GM23338 (cell line): ENCODE results near the gene RBBP4. TPM values are rescaled to one million over a fixed set of nuclear protein-coding genes. Genes with fewer than 3 reads are reported as not detected.
A peak's percentile ranks its signal among the peaks of the same experiment; 100 is the strongest.

Experiments used
- ATAC-seq: fragments of 200-7000 bp; cut with Tn5 transposase; 3 replicates; pipeline ENCODE4 v1.9.1; 2020
- DNase-seq: peaks from one replicate; pipeline ENCODE4 v3.0.0-alpha.2; 2015; ENCODE audit warnings: low spot score
- H2AFZ ChIP-seq: fragments of 200-600 bp; sonication (generic); 2 replicates; pipeline ENCODE4 v1.8.0; 2016; ENCODE audit warnings: antibody characterized with exemption, mild to moderate bottlenecking, moderate library complexity
- H3F3A ChIP-seq: fragments of 200-600 bp; sonication (generic); replicated peaks from 2 replicates; pipeline ENCODE4 v1.8.0; 2017; ENCODE audit warnings: antibody characterized with exemption, mixed run types, low read depth
- H3K27ac ChIP-seq: fragments of 200-600 bp; sonication (generic); 2 replicates; pipeline ENCODE4 v1.6.1; 2016; ENCODE audit warnings: low read depth
- H3K27me3 ChIP-seq: fragments of 200-600 bp; sonication (generic); 2 replicates; pipeline ENCODE4 v1.8.0; 2016; ENCODE audit warnings: mild to moderate bottlenecking, mixed run types, moderate library complexity; ENCODE audit not compliant: insufficient read depth
- H3K36me3 ChIP-seq: fragments of 200-600 bp; sonication (generic); 2 replicates; pipeline ENCODE4 v1.8.0; 2016; ENCODE audit warnings: mild to moderate bottlenecking; ENCODE audit not compliant: insufficient read depth
- H3K4me1 ChIP-seq: fragments of 200-600 bp; sonication (generic); 2 replicates; pipeline ENCODE4 v1.8.0; 2016; ENCODE audit warnings: mild to moderate bottlenecking, moderate library complexity; ENCODE audit not compliant: insufficient read depth
- H3K4me2 ChIP-seq: fragments of 200-600 bp; sonication (generic); 2 replicates; pipeline ENCODE4 v1.7.1; 2017; ENCODE audit warnings: mixed run types
- H3K4me3 ChIP-seq: fragments of 200-600 bp; sonication (generic); 2 replicates; pipeline ENCODE4 v1.6.1; 2016; ENCODE audit warnings: mixed run types
- H3K79me2 ChIP-seq: fragments of 200-600 bp; sonication (generic); replicated peaks from 2 replicates; pipeline ENCODE4 v1.8.0; 2017; ENCODE audit warnings: mild to moderate bottlenecking; ENCODE audit not compliant: insufficient read depth
- H3K9me2 ChIP-seq: fragments of 200-600 bp; sonication (generic); 2 replicates; pipeline ENCODE4 v1.8.0; 2017; ENCODE audit not compliant: insufficient read depth
- H4K20me1 ChIP-seq: fragments of 200-600 bp; sonication (generic); replicated peaks from 2 replicates; pipeline ENCODE4 v1.8.0; 2017; ENCODE audit warnings: mild to moderate bottlenecking; ENCODE audit not compliant: insufficient read depth
- H3K27ac Mint-ChIP-seq: 2 replicates; pipeline ENCODE4 v1.8.0; 2020; ENCODE audit warnings: inconsistent platforms, mild to moderate bottlenecking, moderate library complexity, mixed read lengths
- H3K27me3 Mint-ChIP-seq: 3 replicates; pipeline ENCODE4 v1.8.0; 2022; ENCODE audit warnings: low read depth, mild to moderate bottlenecking, moderate library complexity, mixed read lengths, inconsistent platforms; ENCODE audit not compliant: insufficient read depth, poor library complexity
- H3K36me3 Mint-ChIP-seq: 3 replicates; pipeline ENCODE4 v1.8.0; 2021; ENCODE audit warnings: low read depth, mild to moderate bottlenecking, inconsistent platforms, moderate library complexity, mixed read lengths
- H3K4me1 Mint-ChIP-seq: 3 replicates; pipeline ENCODE4 v1.8.0; 2020; ENCODE audit warnings: mild to moderate bottlenecking, inconsistent platforms, mixed read lengths
- H3K4me3 Mint-ChIP-seq: 3 replicates; pipeline ENCODE4 v1.8.0; 2021; ENCODE audit warnings: moderate library complexity, mild to moderate bottlenecking, inconsistent platforms, mixed read lengths
- H3K9me3 Mint-ChIP-seq: 3 replicates; pipeline ENCODE4 v1.8.0; 2020; ENCODE audit warnings: moderate library complexity, mild to moderate bottlenecking, inconsistent platforms, mixed read lengths
- CREB1 ChIP-seq: fragments of 250-450 bp; sonication (Bioruptor Pico); IDR thresholded peaks from 2 replicates; pipeline ENCODE4 v1.5.0; 2020; ENCODE audit warnings: low read depth, mild to moderate bottlenecking, moderate library complexity
- EZH2 ChIP-seq: fragments of 200-600 bp; sonication (generic); IDR thresholded peaks from one replicate; pipeline ENCODE4 v1.8.0; 2017; ENCODE audit warnings: antibody characterized with exemption, mild to moderate bottlenecking, low read depth; ENCODE audit not compliant: unreplicated experiment
- EZH2phosphoT487 ChIP-seq: fragments of 200-600 bp; sonication (generic); IDR thresholded peaks from one replicate; pipeline ENCODE4 v1.8.1; 2018; ENCODE audit warnings: antibody characterized with exemption; ENCODE audit not compliant: unreplicated experiment
- JUNB ChIP-seq: IDR thresholded peaks from one replicate; pipeline ENCODE4 v1.6.1; 2016; ENCODE audit warnings: antibody characterized with exemption; ENCODE audit not compliant: unreplicated experiment
- NANOG ChIP-seq: IDR thresholded peaks from 2 replicates; pipeline ENCODE4 v1.6.1; 2016; ENCODE audit warnings: antibody characterized with exemption, borderline replicate concordance
- STAT1 ChIP-seq: IDR thresholded peaks from one replicate; pipeline ENCODE4 v1.6.1; 2016; ENCODE audit warnings: antibody characterized with exemption; ENCODE audit not compliant: unreplicated experiment
- ZNF114 ChIP-seq: fragments of 250-450 bp; sonication (Bioruptor Pico); IDR thresholded peaks from 2 replicates; pipeline ENCODE4 v1.5.0; 2020; ENCODE audit warnings: mild to moderate bottlenecking, moderate library complexity
- ZNF331 ChIP-seq: fragments of 250-450 bp; sonication (Bioruptor Pico); IDR thresholded peaks from 2 replicates; pipeline ENCODE4 v1.5.0; 2020; ENCODE audit warnings: low read depth, mild to moderate bottlenecking, moderate library complexity
- polyA plus RNA-seq: library from polyadenylated mRNA; unstranded; fragments of >200 nt; fragmentation: Nextera tagmentation; extraction: Ambion mirVana; gene quantifications from 2 replicates; pipeline ENCODE4 v1.2.1, GENCODE V29; 2016
- total RNA-seq: library from RNA; depleted of rRNA; stranded (reverse); fragments of >200 nt; shearing (Covaris generic); gene quantifications from 2 replicates; pipeline ENCODE4 v1.2.3, GENCODE V29; 2014
- TF ChIP-seq, protein P1 (sequence below), 2 experiments: fragments of 200-600 bp in 1 of 2; sonication (generic) in 1 of 2; conservative IDR thresholded peaks; 2 replicates each; pipeline versions ENCODE4 v1.5.1 to v1.6.1; 2016 to 2017; ENCODE audit warnings: antibody characterized with exemption in 2 of 2, low read depth in 2 of 2, mild to moderate bottlenecking in 2 of 2, moderate library complexity in 1 of 2
- TF ChIP-seq, protein P2 (sequence below): fragments of 250-450 bp; sonication (Bioruptor Pico); IDR thresholded peaks from 2 replicates; pipeline ENCODE4 v1.5.0; 2020; ENCODE audit warnings: mild to moderate bottlenecking, moderate library complexity
- TF ChIP-seq, protein P3 (sequence below): IDR thresholded peaks from one replicate; pipeline ENCODE4 v1.6.1; 2018; ENCODE audit warnings: antibody characterized with exemption; ENCODE audit not compliant: unreplicated experiment

Gene RBBP4
- total and polyA plus RNA-seq, 2 experiments from 2014 or later, result 262 to 312 TPM

DNA sequence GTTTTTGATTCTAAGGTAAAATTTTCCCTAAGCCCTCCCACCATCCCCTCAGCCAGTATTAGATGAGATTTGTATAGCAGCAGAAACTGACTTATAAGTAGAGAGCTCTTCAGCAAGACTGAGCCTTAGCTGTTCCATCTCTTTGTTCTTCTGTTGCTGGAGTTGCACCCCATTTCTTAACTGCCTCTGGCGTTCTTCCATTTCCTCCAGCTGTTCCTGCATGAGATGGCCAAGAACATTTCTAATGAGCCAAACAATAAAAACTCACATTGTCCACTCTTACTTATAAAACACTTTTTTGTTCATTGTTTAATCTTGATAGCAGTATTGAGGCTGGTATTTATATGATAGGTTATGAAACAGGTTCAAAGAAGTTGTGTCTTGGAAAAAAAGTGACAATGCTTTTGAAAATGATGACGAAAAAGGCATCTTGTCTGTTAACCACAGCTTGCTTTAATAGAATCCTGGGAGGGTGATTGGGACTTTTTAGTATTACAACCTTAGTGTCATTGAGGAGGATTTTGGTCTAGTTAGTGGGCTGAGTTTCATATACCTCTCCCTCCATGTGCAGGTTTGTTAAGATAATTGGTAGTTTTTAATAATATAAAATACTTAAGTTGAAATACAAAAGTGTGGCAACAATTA is 33.3 kb downstream of the RBBP4 start:
- H3K36me3 ChIP-seq, result peaks cover 66% of the 10 kb centered on the region
- H3K79me2 ChIP-seq, result no peaks in the 10 kb centered on the region
- H3K4me1 ChIP-seq, result no peaks in the 10 kb centered on the region
- peak overlapping the region; percentile 33; the same call in 1 of the 2 replicates for H3K27ac ChIP-seq
- H3K27me3 ChIP-seq, result no peaks in the 10 kb centered on the region
- no peak overlapping the region for H3K4me2 ChIP-seq
- Mint-ChIP-seq H3K4me3 (no peak overlapping the region), H3K4me1 (no peaks in the 10 kb centered on the region), H3K9me3 (no peaks in the 10 kb centered on the region), H3K27me3 (peaks cover 4% of the 10 kb centered on the region), H3K27ac (no peak overlapping the region), H3K36me3 (peaks cover 60% of the 10 kb centered on the region; the same call in 2 of the 3 replicates)
- no peak overlapping the region for H3K4me3 ChIP-seq
- TF ChIP-seq CREB1 (CRISPR knock-in tag), result no peak
- TF ChIP-seq, protein P1, sequence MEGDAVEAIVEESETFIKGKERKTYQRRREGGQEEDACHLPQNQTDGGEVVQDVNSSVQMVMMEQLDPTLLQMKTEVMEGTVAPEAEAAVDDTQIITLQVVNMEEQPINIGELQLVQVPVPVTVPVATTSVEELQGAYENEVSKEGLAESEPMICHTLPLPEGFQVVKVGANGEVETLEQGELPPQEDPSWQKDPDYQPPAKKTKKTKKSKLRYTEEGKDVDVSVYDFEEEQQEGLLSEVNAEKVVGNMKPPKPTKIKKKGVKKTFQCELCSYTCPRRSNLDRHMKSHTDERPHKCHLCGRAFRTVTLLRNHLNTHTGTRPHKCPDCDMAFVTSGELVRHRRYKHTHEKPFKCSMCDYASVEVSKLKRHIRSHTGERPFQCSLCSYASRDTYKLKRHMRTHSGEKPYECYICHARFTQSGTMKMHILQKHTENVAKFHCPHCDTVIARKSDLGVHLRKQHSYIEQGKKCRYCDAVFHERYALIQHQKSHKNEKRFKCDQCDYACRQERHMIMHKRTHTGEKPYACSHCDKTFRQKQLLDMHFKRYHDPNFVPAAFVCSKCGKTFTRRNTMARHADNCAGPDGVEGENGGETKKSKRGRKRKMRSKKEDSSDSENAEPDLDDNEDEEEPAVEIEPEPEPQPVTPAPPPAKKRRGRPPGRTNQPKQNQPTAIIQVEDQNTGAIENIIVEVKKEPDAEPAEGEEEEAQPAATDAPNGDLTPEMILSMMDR (conservative IDR thresholded peaks at IDR 0.05; ENCODE audit: low read depth in 2 of 2), result no peak
- TF ChIP-seq, protein P2, sequence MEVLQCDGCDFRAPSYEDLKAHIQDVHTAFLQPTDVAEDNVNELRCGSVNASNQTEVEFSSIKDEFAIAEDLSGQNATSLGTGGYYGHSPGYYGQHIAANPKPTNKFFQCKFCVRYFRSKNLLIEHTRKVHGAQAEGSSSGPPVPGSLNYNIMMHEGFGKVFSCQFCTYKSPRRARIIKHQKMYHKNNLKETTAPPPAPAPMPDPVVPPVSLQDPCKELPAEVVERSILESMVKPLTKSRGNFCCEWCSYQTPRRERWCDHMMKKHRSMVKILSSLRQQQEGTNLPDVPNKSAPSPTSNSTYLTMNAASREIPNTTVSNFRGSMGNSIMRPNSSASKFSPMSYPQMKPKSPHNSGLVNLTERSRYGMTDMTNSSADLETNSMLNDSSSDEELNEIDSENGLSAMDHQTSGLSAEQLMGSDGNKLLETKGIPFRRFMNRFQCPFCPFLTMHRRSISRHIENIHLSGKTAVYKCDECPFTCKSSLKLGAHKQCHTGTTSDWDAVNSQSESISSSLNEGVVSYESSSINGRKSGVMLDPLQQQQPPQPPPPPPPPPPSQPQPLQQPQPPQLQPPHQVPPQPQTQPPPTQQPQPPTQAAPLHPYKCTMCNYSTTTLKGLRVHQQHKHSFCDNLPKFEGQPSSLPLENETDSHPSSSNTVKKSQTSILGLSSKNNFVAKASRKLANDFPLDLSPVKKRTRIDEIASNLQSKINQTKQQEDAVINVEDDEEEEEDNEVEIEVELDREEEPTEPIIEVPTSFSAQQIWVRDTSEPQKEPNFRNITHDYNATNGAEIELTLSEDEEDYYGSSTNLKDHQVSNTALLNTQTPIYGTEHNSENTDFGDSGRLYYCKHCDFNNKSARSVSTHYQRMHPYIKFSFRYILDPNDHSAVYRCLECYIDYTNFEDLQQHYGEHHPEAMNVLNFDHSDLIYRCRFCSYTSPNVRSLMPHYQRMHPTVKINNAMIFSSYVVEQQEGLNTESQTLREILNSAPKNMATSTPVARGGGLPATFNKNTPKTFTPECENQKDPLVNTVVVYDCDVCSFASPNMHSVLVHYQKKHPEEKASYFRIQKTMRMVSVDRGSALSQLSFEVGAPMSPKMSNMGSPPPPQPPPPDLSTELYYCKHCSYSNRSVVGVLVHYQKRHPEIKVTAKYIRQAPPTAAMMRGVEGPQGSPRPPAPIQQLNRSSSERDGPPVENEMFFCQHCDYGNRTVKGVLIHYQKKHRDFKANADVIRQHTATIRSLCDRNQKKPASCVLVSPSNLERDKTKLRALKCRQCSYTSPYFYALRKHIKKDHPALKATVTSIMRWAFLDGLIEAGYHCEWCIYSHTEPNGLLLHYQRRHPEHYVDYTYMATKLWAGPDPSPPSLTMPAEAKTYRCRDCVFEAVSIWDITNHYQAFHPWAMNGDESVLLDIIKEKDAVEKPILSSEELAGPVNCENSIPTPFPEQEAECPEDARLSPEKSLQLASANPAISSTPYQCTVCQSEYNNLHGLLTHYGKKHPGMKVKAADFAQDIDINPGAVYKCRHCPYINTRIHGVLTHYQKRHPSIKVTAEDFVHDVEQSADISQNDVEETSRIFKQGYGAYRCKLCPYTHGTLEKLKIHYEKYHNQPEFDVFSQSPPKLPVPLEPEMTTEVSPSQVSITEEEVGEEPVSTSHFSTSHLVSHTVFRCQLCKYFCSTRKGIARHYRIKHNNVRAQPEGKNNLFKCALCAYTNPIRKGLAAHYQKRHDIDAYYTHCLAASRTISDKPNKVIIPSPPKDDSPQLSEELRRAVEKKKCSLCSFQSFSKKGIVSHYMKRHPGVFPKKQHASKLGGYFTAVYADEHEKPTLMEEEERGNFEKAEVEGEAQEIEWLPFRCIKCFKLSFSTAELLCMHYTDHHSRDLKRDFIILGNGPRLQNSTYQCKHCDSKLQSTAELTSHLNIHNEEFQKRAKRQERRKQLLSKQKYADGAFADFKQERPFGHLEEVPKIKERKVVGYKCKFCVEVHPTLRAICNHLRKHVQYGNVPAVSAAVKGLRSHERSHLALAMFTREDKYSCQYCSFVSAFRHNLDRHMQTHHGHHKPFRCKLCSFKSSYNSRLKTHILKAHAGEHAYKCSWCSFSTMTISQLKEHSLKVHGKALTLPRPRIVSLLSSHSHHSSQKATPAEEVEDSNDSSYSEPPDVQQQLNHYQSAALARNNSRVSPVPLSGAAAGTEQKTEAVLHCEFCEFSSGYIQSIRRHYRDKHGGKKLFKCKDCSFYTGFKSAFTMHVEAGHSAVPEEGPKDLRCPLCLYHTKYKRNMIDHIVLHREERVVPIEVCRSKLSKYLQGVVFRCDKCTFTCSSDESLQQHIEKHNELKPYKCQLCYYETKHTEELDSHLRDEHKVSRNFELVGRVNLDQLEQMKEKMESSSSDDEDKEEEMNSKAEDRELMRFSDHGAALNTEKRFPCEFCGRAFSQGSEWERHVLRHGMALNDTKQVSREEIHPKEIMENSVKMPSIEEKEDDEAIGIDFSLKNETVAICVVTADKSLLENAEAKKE (CRISPR knock-in tag), result no peak
- TF ChIP-seq STAT1, result no peak
- TF ChIP-seq, protein P3, sequence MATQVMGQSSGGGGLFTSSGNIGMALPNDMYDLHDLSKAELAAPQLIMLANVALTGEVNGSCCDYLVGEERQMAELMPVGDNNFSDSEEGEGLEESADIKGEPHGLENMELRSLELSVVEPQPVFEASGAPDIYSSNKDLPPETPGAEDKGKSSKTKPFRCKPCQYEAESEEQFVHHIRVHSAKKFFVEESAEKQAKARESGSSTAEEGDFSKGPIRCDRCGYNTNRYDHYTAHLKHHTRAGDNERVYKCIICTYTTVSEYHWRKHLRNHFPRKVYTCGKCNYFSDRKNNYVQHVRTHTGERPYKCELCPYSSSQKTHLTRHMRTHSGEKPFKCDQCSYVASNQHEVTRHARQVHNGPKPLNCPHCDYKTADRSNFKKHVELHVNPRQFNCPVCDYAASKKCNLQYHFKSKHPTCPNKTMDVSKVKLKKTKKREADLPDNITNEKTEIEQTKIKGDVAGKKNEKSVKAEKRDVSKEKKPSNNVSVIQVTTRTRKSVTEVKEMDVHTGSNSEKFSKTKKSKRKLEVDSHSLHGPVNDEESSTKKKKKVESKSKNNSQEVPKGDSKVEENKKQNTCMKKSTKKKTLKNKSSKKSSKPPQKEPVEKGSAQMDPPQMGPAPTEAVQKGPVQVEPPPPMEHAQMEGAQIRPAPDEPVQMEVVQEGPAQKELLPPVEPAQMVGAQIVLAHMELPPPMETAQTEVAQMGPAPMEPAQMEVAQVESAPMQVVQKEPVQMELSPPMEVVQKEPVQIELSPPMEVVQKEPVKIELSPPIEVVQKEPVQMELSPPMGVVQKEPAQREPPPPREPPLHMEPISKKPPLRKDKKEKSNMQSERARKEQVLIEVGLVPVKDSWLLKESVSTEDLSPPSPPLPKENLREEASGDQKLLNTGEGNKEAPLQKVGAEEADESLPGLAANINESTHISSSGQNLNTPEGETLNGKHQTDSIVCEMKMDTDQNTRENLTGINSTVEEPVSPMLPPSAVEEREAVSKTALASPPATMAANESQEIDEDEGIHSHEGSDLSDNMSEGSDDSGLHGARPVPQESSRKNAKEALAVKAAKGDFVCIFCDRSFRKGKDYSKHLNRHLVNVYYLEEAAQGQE, result no peak
- TF ChIP-seq ZNF114 (CRISPR knock-in tag), result no peak
- no peak for TF ChIP-seq JUNB
- TF ChIP-seq EZH2, result no peak
- TF ChIP-seq EZH2phosphoT487, result no peak
- TF ChIP-seq NANOG, result no peak
- no peak for TF ChIP-seq ZNF331 (CRISPR knock-in tag)
- H3K9me2 ChIP-seq, result no peaks in the 10 kb centered on the region
- H2AFZ ChIP-seq, result no peak overlapping the region
- DNase-seq (no peak), ATAC-seq (no peak)
- H3F3A ChIP-seq, result peaks cover 34% of the 10 kb centered on the region; the same call in 1 of the 2 replicates
- H4K20me1 ChIP-seq, result peaks cover 11% of the 10 kb centered on the region
